Central memory CD4-positive, alpha-beta T cell (primary cell): Measurements from ENCODE around the gene CX3CR1.
"Not testable (repeated sequence)": the region's sequence is repeated elsewhere in the genome, so short reads cannot be mapped to it uniquely, and the experiment has no call there.

Experiments
- DNase-seq: peaks from one replicate; pipeline ENCODE4 v3.0.0; 2022
- total RNA-seq, 3 experiments: gene quantifications; one replicate each; lab custom pipeline; 2026; lab: John Stamatoyannopoulos, UW

The CX3CR1 gene
- total RNA-seq: 0.19 to 0.25 (median 0.22) reads per million in 3 experiments

DNA sequence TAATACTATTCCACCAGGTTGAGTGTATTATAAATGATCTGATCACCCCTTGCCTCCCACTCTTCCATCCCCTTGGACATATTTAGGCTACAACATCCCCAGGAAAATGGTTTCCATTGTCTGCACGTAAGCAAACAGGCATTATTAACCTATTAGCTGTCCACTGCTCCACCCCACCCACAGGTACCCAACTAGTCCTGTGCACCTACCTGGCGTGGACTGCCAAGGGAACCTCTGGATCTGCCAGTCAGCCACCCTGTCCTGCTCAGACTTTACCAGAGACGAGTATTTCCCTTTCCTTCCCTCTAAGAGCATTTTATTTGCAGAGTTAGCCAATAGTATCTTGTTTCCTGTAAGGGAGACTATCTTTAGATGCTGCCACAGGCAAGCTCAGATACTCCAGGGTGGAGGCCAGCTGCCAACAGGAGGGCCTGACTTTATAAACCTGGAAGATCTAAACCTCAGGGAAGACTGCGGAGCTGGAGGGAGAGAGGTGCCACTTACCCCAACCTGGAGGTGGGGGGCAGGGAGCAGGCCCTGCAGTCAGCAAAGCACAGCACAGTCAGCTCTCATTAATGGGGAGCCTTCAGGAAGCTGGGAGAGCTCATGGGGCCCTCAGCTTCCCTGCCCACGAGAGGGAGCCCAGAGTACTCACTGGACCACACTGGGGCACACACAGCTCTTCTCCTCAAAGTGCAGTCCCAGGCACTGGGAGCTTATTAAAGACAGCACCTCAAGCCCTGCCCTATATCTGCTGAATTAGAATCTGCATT is at the start of gene CX3CR1:
TSS of gene CX3CR1 (minus strand) at position 292 of the 773 bp plus-strand sequence. CDS start 13,527 bp downstream, outside the sequence.
- no peak for DNase-seq

- DNase-seq: no peak
Measured at GRCh38 chr3:39329493-39329892, 49.7 kb upstream of the CX3CR1 start, which contains the start of gene CCR8. CCR8 (plus strand) TSS chr3:39329709; CDS start chr3:39332332, 2,623 bp downstream.

DNA sequence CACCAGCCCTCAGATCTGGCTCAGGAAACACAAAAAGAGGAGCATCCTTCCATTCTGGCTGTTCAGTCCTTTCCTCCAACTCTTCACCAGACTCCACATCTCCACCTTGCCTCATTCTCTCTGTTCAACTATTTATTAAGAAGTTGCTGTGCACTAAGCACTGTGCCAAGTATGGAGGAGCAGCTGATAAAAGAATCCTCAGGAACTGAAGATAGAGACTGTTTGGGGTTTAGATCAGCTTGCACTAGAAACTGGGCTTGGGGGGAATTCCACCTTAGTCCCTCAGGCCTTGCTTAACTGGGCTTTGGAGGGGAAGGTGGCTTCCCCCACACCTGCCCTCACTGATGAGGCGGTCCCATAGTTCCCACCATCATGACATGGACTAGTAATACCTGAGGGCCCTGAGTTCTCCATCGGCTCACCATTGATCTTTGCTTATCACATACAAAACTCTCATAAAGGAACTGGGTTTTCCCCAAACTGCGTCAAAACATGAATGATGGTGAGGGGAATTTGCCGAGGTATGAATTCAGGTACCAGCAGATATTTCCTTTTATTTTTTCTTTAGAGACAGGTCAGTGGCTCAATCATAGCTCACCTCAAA is 48.0 kb upstream of the CX3CR1 start:
- peak; percentile 12 for DNase-seq

GRCh38 chr3:39327053-39327745 is 47.4 kb upstream of the CX3CR1 start:
- no peak for DNase-seq

DNA sequence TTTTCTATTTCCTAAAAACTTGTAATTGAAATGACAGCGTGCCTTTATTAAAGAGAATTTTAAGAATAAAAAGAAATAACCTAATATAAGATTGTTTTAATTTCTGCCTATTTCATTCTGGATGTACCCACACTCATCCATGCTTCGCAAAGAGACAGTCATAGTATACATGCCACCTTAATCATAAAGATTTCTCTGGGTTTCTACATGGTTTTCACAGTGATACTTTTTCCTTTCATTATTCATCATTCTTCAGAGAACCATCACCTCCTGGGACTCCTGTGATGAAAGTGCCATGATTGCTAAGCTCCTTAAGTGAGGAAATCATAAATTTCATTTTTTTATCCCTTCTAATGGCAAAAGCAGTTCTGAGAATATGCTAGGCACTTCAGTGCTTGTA is 45.4 kb upstream of the CX3CR1 start:
- DNase-seq: no peak

DNA sequence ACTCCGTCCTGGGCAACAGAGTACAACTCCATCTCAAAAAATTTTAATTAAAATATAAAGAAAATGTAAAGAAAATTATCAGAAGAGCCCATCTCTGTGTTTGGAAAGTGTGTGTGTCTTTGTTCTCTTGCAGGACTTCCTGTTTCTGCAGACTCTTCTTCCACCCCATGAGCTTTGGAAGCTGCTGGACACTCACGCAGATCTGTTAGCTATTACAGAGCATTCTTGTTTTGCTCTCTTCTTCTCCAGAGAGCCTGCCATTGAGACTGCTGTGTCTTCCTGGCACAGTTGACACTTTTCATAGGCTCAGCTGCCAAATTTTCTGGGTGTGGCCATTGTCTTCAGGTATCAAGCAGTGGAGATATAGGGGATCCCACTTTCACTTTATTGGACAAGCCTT is 43.7 kb upstream of the CX3CR1 start:
- DNase-seq: no peak

GRCh38 chr3:39322936-39323335 is 43.1 kb upstream of the CX3CR1 start:
- DNase-seq: no peak

DNA sequence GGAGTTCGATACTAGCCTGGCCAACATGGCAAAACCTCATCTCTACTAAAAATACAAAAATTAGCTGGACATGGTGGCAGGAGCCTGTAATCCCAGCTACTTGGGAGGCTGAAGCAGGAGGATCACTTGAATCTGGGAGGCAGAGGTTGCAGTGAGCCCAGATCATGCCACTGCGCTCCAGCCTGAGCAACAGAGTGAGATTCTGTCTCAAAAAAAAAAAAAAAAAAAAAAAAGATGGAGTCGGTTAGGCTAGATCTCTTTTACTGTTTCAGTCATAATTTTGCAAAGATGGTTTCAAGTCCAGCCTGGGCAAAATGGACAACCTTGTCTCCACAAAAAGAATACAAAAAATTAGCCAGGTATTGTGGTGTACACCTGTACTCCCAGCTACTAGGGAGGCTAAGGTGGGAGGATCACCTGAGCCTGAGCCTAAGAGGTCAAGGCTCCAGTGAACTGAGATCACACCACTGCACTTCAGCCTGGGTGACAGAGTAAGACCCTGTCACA is 42.4 kb upstream of the CX3CR1 start:
- DNase-seq: not testable (repeated sequence)

DNA sequence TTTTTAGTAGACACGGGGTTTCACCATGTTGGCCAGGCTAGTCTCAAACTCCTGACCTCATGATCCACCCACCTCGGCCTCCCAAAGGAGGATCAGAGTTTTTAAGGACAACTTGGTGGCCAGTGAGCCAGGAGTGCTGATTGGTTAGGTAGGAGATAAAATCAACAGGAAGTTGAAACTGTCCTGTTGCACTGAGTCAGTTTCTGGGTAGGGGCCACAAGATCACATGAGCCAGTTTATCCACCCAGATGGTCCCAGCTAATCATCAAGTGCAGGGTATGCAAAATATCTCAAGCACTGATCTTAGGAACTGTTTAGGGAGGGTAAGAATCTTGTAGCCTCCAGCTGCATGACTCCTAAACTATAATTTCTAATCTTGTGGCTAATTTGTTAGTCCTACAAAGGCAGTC is 41.7 kb upstream of the CX3CR1 start:
- not testable (repeated sequence) for DNase-seq

- no peak for DNase-seq
Measured at GRCh38 chr3:39319249-39319648, 39.4 kb upstream of the CX3CR1 start.

- no peak for DNase-seq
Measured at GRCh38 chr3:39318301-39318700, 38.5 kb upstream of the CX3CR1 start.

DNA sequence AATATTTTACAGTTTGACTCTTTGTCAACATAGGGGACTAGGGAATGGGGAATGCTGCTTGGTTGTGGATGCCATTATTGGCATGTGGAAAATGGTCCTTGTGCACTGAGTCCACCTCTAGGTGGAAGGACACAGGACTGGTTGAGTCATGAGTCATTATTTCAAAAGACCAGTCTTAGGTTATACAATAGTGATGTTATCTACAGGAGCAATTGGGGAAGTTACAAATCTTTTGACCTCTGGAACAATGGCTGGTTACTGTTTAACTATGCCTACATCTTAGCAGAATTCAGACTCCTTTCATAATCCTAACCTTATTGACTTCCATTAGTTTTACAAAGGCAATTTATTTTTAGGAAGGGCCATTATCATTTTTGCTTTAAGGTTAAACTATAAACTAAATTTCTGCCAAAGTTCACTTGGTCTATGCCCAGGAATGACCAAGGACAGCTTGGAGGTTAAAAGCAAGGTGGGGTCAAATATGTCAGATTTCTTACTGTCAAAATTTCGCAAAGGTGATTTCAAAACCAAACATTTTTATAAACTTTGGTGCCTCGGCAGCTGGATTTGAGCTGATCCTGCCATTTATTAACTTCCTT is 37.8 kb upstream of the CX3CR1 start:
- no peak for DNase-seq

- DNase-seq: no peak
Measured at GRCh38 chr3:39315420-39315819, 35.6 kb upstream of the CX3CR1 start.

DNA sequence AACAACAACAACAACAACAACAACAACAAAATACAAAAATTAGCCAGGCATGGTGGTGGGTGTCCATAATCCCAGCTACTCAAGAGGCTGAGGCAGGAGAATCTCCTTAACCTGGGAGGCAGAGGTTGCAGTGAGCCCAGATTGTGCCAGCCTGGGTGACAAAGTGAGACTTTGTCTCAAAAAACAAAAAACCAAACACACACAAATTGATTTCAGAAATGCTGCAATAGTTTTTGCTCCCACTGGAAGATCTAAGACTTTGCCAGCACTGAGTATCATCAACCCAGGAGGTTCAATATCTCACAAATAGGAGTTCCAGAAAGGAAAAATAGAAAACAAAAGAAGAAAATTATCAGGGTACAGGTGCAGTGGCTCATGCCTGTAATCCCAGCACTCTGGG is 33.5 kb upstream of the CX3CR1 start:
- DNase-seq: no peak

DNA sequence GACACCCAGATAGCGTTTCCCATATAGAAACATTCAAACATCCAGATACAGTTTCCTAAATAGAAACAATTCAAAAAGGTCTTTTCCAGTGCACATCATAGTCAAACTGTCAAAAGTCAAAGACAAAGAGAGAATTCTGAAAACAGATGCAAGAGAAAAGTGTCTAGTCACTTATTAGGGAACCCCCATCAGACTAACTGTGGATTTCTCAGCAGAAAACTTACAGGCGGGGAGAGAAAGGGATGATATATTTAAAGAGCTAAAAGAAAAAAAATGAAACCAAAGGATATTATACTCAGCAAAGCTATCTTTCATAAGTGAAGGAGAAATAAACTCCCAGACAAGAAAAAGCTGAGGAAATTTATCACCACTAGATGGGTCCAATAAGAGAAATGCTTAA is 22.3 kb upstream of the CX3CR1 start:
- DNase-seq: no peak

- no peak for DNase-seq
Measured at GRCh38 chr3:39299279-39299678, 19.4 kb upstream of the CX3CR1 start.

- no peak for DNase-seq
Measured at GRCh38 chr3:39296197-39297077, 16.6 kb upstream of the CX3CR1 start.

GRCh38 chr3:39295184-39295775 is 15.4 kb upstream of the CX3CR1 start:
- DNase-seq: no peak

DNA sequence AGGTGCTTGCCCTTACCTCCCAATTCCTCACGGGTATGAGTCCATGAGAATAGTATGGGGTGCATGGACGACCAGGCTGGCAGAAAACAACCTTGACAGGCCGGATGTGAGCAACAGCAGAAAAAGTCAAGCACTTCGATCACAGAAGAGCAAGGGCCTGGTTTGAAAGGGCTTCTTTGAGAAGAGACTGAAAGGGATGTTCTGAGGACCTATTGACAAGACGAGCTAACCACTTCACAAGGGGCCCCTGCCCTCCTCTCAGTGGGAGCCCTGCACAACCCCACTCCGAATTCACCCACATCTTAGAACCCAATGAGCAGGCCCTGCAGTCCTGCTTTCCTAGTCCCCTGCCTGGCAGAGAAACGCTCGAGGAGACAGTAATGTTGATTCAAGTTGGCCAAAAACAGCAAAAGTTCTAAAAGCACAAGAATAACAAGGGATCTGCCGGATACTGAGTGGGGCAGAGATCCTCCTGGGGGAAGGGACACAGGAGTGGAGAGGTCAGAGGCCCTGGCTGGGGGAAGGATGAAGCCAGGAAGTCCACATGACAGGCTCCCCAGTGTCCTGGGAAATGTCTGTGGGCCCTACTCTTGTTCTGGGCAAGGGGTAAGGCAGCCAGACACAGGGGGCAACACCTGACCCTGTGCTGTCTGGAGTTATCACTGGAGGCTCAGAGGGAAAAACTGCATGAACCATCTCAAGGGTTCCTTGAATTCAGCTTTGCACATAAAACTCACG is 14.8 kb upstream of the CX3CR1 start:
- no peak for DNase-seq

DNA sequence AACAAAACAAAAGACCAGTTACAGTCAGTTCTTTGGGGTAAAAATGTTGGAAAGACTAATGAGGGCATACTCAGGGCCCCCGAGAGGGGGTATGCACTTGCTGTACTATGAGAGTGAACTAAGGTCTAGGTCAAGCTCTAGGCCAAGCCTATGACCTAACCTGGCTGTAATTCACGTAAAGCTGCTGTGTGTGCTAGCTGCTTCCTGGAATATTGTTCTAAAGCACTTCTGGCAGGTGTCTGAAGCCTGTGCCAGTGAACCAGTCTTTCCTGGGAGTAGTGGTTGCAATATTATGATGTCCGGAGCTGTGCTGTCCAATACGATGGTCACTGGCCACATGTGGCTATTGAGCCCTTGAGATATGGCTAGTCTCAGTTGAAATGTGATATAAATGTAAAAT is 13.1 kb upstream of the CX3CR1 start:
- DNase-seq: no peak

DNA sequence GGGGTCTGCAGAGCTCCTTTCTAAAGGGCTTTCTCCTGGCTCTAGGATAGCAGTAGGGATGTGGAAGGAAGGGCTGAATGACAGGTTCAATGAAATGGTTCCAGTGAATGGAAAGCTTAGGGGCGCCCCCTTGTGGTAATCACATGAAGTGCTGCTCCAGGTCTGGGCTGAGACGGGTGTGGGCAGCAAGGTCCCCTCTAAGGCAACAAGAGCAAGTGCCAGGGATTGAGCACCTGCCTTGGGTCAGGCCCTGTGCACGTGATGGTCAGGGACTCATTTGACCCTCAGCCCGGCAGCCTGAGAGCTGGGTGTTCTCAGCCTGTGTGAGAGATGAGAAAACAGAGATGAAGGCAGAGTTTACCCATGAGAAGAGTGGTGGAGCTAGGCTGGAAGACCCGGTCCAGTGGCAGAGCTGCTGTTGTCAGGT is 12.1 kb upstream of the CX3CR1 start:
- DNase-seq: peak; percentile 53
